LNCAP (cell line): ENCODE measurements around the gene PPP1R3G.

ENCODE experiments used
- CTCF ChIP-seq: fragments of 450-650 bp; IDR thresholded peaks from 2 replicates; pipeline ENCODE4 v1.5.1; 2017; ENCODE audit warnings: mild to moderate bottlenecking

PPP1R3G gene

GRCh38 chr6:5084781-5085647, at the start of gene PPP1R3G:
Gene PPP1R3G (plus strand): TSS chr6:5085341. CDS start chr6:5085486, 145 bp downstream.
- TF ChIP-seq CTCF = no peak

DNA sequence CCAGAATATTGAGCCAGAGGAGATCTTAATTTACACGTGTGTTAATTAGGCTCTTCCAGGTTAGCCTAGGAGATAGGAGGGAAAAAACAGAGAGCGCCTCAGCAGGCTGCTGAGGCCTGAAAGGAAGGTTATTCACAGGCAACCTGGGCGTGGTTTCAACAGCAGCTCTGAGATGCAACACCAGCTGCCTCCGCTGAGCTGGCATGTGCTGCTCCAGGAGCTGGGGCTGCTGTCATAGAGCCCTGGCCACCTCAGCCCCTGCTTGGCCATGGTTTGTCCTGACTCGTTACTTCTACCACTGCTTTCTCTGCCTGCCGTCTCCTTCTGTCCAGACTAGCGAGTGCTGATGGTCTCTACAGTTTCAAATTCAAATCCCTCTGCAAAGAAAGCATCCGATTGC, 48.9 kb upstream of the PPP1R3G start:
- TF ChIP-seq CTCF = no peak

- TF ChIP-seq CTCF = no peak
These were observed 43.2 kb upstream of the PPP1R3G start for GRCh38 chr6:5041955-5042354.

DNA sequence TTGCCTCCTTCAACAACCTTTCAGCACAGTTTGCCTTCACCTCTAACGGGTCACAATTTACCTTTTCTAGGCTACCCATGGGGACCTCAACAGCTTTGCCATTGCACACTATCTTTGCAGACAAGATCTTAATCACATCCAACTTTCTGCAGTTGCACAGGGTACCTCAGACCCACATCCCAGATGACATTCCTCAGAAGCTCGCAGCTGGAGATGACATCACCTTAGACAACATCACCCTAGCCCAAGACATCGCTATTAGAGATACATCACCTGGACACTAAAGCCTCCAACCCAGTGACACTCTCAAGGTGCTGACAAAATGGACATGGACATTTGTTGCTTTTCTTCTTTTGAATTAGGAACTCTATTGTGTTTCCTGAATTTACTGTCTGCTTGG, 42.7 kb upstream of the PPP1R3G start:
- no peak for TF ChIP-seq CTCF

DNA sequence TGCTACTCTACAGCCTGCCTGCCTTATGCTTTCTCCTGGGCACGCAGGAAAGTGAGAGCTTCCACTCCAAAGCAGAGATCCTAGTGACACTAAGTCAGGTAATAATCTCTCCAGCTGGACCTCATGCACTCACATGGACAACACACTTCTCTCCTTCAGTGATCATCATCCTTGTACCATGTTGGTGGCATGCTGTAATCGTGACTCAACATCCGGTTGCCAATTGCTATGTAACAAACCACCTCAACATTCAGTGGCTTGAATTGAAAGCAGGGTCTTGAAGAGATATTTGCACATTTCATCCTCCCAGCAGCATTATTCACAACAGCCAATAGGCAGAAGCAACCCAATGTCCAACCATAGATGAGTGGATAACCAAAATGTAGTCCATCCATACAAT, 40.3 kb upstream of the PPP1R3G start:
- TF ChIP-seq CTCF = no peak

DNA sequence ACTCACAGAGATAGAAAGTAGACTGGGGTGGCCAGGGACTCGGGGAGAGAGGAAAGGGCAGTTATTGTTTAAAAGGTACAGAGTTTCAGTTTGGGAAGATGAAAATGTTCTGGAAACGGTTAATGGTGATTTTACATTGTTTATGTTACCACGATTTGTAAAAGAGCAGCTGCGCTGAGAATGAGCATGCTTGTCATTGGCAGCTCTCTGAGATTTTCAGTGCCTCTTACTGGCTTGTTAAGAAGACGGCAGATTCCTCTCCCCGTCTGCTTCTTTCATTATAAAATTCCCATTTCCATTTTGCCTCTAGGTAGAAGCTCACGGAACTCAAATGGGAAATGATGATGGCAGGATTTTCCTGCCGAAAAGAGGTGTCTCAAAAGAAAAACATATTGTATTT, 39.7 kb upstream of the PPP1R3G start:
- no peak for TF ChIP-seq CTCF

GRCh38 chr6:5046430-5046829, 38.7 kb upstream of the PPP1R3G start:
- no peak for TF ChIP-seq CTCF
